ENCODE results near the gene VAMP1. TPM values are rescaled to one million over a fixed set of nuclear protein-coding genes. Genes with fewer than 3 reads are reported as not detected.

The VAMP1 gene
- total and polyA plus RNA-seq, 2 of the 8 experiments (the other 6 are each of a cell fraction or from before 2014, with no cell fraction given) = 10.8 to 23.1 TPM

- POLR2A ChIA-PET (ENCODE audit: partially characterized antibody) = interaction anchor here (0.7 to 4.2 kb wide), 8 partner anchors 8 to 99 kb away, joined by 3 to 22 read pairs (median 5); partner anchors contain the start of genes GAPDH and TAPBPL
- 80% methylated on average over 8 of the region's 9 CpGs; no CpG with 5 or more reads in 1 of the 2 experiments for WGBS, 2 experiments (ENCODE audit: extremely low coverage in 1 of 2, insufficient coverage in 1 of 2, insufficient read length in 1 of 2, insufficient replicate concordance in 2 of 2, low coverage in 1 of 2, low lambda C conversion rate in 2 of 2, missing lambda C conversion rate in 1 of 2)
- no peak overlapping the region for H2BK15ac ChIP-seq (ENCODE audit: low read length)
- no peaks in the 10 kb centered on the region for H3K36me3 ChIP-seq (ENCODE audit: control insufficient read depth in 2 of 4, insufficient read depth in 4 of 4, low read length in 3 of 4)
- H4K5ac ChIP-seq (ENCODE audit: insufficient read length, low read depth, low read length) = no peak overlapping the region
- DNase-seq (ENCODE audit: low read depth in 1 of 2, low spot score in 2 of 2) = no peak
- H3K18ac ChIP-seq (ENCODE audit: extremely low read depth, low read length) = no peak overlapping the region
- no peak overlapping the region for H3K14ac ChIP-seq (ENCODE audit: insufficient read length)
- no peaks in the 10 kb centered on the region for H3K9me3 ChIP-seq (ENCODE audit: insufficient read depth in 2 of 2, low read depth in 1 of 2, low read length in 1 of 2)
- H3K23me2 ChIP-seq (ENCODE audit: low read depth, low read length) = no peaks in the 10 kb centered on the region
- H3K4me3 ChIP-seq (ENCODE audit: extremely low read depth in 1 of 4, insufficient read depth in 2 of 4, low read depth in 3 of 4, low read length in 4 of 4) = no peak overlapping the region
- no peak overlapping the region for H3K4ac ChIP-seq (replicated peaks; ENCODE audit: insufficient read length, low read depth, low read length)
- CTCF ChIA-PET (ENCODE audit: partially characterized antibody) = interaction anchor here (0.6 to 5.1 kb wide), 7 partner anchors 9 to 117 kb away, joined by 3 to 42 read pairs (median 11); no protein-coding TSS in a partner anchor
- H4K91ac ChIP-seq (replicated peaks; ENCODE audit: insufficient read length, low read length) = no peak overlapping the region
- 0 out of 2 replicates have a peak overlapping the region, but pooled peaks have one; percentile 21 for H2BK5ac ChIP-seq (ENCODE audit: low read depth, low read length)
- no peak overlapping the region for H3K56ac ChIP-seq (replicated peaks; ENCODE audit: insufficient read length, low read depth, low read length)
- H3K23ac ChIP-seq (ENCODE audit: insufficient read length) = no peak overlapping the region
- H2BK20ac ChIP-seq (ENCODE audit: low read length) = no peak overlapping the region
- no peak overlapping the region for H3K9ac ChIP-seq (replicated peaks in 1 of 4; ENCODE audit: extremely low read depth in 1 of 4, low read depth in 3 of 4, low read length in 3 of 4)
- FAIRE-seq = no peak
- H3K27ac ChIP-seq (ENCODE audit: low read depth, low read length) = no peak overlapping the region
- no peaks in the 10 kb centered on the region for H3K4me1 ChIP-seq (replicated peaks in 1 of 4; ENCODE audit: control insufficient read depth in 3 of 4, insufficient read depth in 4 of 4, low read length in 3 of 4)
- no peak overlapping the region for H2AFZ ChIP-seq (ENCODE audit: low read length)
- no peaks in the 10 kb centered on the region for H3K79me2 ChIP-seq (ENCODE audit: control insufficient read depth in 1 of 2, insufficient read depth in 2 of 2, low read length in 2 of 2)
- no peak overlapping the region for H2BK120ac ChIP-seq (replicated peaks; ENCODE audit: low read depth, low read length)
- no peak for TF ChIP-seq ASH2L (IDR thresholded peaks at IDR 0.05; ENCODE audit: low read length)
- TF ChIP-seq TAF7 (optimal IDR thresholded peaks at IDR 0.05; ENCODE audit: borderline replicate concordance, low read depth, low read length) = no peak
- no peaks in the 10 kb centered on the region for H4K20me1 ChIP-seq (replicated peaks in 1 of 2; ENCODE audit: control insufficient read depth in 1 of 2, insufficient read depth in 2 of 2, low read length in 2 of 2)
- no peak overlapping the region for H2BK12ac ChIP-seq (ENCODE audit: low read depth, low read length)
- no peaks in the 10 kb centered on the region for H3K79me1 ChIP-seq (ENCODE audit: low read depth, low read length)
- H2AK5ac ChIP-seq (ENCODE audit: low read depth, low read length) = no peak overlapping the region
- H3K4me2 ChIP-seq (ENCODE audit: insufficient read depth in 1 of 2, low read depth in 2 of 2, low read length in 2 of 2) = no peak overlapping the region
- no peak overlapping the region for H4K8ac ChIP-seq (ENCODE audit: extremely low read depth, insufficient read depth, low read length)
- no peaks in the 10 kb centered on the region for H3K27me3 ChIP-seq (replicated peaks in 1 of 4; ENCODE audit: control insufficient read depth in 3 of 4, extremely low read depth in 1 of 4, insufficient read depth in 3 of 4, low read length in 3 of 4)
Observed at GRCh38 chr12:6442836-6443235, 27.6 kb downstream of the VAMP1 start.

Measured in H1 (cell line).